NCI-H774 (cell line): Measurements from ENCODE around the gene COL6A2.
"Not testable (repeated sequence)": the region's sequence is repeated elsewhere in the genome, so short reads cannot be mapped to it uniquely, and the experiment has no call there.

Experiments
- DNase-seq: peaks from one replicate; lab custom pipeline; 2025; lab: John Stamatoyannopoulos, UW

COL6A2 gene

DNA sequence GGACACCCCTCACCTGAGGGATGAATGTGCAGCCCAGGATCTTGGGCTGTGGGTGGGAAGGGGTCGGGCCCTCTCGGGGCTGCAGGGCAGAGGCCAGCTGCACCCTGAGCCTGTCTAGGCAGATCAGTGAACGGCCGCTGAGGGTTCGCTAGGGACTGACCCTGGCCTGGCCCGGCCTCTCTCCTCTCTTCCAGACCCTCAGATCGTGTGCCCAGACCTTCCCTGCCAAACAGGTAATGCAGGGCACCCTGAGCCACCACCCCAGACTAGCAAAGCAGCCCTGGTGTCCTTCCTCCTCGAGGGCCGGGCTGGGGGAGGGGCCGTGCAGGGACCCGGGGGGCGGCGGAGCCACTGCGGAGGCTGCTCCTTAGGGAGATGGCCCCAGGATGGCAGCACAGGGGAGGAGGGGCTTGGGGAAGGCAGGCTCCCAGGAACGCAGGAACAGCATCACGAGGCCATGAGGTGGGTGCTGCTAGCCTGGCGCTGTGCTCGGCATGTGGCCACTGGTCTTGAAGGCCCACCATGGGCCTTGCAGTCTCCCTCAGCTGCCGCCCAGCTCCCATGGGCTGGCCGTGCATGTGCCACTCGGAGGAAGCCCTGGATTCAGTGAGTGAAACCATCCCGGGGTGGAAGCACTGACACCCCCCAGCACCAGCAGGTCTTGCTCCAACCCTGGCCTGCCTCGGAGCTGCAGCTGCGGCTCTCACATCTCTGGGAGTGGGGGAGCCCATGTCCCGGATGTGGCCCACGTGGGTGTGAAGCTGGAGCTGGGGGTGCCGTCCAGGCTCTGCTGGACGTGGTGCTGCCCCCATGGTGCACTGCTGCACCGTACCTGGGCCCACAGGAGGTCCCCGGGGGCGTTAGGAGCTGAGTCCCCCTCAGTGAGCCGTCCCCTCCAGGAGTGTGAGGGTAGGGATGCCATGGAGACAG lies 28.7 kb downstream of the COL6A2 start:
- DNase-seq = no peak

DNA sequence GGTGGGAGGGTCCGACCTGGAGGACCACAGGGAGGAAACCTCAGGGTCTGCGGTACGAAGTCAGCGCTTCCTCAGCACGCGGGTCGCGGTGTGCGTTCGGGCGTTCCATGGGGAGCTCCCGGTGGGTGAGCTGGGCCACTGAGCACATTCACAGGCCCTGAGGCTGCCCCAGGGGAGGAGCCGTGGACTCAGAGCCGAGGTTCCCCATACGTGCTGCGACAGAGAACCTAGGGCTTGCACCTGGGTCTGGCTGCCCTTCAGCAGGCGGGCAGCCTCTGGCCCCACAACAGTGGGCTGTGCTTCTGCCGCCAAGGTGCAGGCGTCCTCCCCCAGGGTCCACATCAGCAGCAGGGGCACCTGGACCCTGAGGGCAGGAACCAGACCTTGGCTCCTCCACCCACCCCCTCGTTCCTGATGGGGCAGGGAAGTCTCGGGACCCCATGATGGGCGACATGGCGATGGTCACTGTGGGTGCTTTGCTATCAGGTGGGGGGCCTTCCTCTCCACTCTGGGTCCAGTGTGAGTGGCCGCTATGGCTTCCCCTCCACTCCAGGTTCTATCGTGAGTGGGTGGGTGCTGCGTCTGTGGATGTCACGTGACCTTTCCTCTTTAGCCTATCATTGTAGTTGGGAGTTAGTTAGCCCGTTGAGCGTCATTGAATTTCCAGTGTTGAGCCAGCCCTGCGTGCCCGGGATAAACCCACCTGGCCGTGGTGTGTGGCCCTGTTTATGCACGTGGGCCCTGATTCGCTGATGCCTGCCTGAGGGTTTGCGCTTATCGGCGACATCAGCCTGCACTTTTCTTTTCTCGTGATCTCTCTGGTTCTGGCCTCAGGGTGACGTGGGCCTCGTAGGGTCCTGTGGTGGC lies 29.6 kb downstream of the COL6A2 start:
- DNase-seq = no peak

DNA sequence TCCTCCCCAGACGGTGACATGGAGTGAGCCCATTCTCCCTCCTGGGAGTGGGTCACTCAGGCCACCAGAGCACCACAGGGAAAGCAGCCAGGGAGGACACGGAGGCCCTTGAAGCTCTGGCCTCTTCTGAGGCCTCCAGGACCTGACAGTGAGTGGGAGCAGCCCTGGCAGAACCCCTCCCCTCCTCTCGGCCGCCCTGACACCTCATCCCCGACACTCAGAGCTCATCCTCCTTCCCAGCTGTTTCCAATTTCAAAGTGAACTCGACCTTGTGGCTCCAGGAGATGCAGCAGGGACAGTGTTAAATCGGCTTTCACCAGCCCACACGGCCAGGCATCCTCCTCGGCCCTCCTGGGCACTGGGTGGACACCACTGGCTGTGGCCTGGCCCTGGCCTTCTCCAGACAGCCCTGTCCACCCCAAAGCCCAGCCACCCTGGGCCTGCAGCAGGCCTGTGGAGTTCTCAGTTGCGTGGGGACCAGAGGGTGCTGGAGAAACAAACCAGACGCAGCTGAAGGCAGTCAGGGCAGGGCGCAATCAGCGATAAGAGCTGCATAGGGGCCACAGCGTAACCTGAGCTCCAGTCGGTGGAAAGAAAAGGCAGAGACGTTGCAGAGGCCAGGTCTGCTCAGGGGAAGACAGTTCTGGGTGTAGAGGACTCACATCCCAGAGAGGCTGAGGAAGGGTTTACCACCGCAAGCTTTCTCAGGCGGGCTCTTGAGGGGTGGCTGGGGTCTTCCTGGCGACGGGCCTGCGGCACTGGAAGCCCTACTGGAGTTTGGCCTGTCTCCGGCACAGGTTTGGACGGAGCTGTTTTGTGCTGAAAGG lies 30.4 kb downstream of the COL6A2 start:
- no peak for DNase-seq

DNA sequence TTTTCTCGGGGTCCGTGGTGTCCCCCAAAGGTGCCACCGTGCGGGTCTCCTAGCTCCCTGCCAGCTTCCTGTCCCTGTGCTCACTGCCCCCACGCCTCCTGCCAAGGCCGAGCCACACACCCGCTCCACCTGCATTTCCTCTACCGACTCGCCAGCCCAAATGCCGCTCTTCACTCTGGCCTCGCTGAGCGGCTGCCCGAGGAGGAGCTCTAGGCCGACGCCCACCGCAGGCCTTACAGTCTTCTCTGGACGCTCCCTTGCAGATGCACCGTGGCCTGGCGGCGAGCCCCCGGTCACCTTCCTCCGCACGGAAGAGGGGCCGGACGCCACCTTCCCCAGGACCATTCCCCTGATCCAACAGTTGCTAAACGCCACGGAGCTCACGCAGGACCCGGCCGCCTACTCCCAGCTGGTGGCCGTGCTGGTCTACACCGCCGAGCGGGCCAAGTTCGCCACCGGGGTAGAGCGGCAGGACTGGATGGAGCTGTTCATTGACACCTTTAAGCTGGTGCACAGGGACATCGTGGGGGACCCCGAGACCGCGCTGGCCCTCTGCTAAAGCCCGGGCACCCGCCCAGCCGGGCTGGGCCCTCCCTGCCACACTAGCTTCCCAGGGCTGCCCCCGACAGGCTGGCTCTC lies 31.1 kb downstream of the COL6A2 start:
- DNase-seq = no peak

DNA sequence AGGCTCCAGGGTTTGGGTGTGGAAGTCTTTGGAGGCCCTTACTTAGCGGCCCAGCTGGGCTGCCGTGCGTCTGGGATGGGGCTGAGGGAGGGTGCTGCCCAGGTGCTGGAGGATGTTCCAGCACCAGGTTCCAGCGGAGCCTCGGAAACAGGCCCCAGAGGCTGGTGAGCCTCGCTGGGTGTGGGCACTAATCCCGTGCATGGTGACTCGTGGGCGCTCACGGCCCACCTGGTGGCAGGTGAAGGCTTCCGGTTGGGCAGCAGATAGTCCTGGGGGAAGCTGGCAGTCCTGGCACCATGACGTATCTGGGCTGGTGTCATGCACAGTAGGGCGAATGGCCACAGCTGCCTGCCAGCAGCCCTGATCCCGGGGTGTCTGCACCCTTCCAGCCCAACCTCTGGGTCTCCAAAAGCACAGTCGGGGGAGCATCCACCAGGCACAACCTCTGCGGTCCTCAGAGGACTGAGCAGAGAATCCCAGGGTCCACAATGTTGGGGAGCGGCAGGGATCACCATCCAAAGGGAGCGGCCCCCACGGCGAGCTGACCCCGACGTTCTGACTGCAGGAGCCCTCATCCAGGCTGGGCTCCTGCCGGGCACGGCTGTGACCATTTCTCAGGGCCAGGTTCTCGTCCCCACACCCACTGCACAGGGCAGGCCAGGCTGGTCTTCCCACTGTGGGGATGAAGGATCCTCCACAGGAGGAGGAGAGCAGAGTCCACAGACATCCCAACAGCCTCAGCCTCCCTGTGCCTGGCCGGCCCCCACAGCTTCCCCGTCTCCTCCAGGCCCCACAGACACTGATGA lies 32.1 kb downstream of the COL6A2 start:
- no peak for DNase-seq

DNA sequence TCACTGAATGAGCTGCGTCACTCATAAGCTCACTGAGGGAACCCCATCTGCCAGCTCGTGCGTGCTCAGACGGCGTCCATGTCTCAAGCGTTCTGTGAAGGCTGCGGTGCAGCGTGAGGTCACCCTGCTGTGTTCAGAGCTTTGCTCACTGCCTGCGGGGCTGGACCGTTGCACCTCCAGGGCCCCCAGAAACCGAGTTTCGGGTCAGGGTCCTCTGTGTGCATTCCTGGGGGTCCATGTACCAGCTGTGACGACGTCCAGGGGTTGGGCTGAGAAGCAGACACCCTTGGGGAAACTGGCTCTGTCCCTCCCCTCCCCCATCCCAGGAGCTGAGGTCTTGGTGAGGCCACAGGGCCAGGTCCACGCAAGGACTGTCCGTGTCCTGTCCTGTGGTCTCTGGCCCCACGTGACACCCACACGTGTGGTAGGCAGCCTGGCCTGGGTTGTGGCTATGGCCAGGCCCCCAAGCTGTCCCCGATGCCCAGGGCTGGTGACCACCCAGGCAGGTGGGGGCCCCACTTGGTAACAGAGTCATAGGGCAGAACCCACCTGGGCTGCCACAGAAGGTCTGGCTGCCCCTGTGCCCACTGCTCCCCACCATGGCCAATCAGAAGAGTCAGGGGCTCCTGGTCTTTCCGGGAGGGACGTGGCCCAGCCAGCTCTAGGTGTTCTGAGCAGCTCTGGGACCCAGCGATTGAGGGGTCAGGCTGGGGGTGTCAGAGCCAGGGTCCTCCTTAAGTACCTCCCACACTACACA lies 33.1 kb downstream of the COL6A2 start:
- DNase-seq = no peak

DNA sequence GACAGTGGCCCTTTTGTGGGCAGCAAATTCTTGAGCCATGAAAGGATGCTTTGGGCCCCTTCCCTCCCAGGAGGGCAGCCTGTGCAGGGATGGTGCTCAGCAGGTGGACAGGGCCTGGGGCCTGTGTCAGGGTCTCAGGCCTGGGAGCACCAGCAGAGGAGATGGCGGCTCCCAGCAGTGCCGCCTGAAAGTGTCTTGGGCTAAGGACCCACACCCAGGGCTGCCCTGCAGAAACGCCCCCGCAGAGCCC lies 33.6 kb downstream of the COL6A2 start:
- no peak for DNase-seq

DNA sequence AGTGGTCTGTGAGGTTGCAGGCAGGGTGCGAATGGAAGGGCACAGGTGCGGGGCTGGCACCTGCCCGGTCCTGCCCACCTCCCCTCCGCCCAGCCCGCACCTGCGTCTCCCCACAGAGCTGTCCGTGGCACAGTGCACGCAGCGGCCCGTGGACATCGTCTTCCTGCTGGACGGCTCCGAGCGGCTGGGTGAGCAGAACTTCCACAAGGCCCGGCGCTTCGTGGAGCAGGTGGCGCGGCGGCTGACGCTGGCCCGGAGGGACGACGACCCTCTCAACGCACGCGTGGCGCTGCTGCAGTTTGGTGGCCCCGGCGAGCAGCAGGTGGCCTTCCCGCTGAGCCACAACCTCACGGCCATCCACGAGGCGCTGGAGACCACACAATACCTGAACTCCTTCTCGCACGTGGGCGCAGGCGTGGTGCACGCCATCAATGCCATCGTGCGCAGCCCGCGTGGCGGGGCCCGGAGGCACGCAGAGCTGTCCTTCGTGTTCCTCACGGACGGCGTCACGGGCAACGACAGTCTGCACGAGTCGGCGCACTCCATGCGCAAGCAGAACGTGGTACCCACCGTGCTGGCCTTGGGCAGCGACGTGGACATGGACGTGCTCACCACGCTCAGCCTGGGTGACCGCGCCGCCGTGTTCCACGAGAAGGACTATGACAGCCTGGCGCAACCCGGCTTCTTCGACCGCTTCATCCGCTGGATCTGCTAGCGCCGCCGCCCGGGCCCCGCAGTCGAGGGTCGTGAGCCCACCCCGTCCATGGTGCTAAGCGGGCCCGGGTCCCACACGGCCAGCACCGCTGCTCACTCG lies 34.1 kb downstream of the COL6A2 start:
- no peak for DNase-seq

DNA sequence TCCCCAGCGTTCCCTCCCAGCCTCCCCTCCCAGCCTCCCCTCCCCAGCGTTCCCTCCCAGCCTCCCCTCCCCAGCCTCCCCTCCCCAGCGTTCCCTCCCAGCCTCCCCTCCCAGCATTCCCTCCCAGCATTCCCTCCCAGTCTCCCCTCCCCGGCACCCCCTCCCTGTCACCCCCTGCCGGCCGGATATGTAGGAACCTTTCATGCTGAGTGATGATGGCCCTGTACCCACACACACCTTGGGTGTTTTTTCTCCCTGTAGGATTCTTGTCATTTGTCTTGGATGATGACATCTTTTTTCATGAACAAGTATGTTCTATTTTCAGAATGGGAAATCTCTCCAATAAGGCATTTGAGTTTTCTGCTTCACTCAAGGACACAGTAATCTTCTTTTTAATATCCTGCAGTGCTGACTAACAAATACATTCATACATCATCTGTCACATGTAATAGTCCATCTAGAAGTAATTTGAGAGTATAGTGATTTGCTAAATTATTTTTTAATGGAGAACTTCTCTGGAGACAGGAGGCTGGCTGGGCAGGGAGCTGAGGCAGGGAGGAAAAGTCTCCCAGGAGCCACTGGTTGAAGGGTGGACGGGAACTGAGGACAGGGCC lies 38.0 kb downstream of the COL6A2 start:
- no peak for DNase-seq

DNA sequence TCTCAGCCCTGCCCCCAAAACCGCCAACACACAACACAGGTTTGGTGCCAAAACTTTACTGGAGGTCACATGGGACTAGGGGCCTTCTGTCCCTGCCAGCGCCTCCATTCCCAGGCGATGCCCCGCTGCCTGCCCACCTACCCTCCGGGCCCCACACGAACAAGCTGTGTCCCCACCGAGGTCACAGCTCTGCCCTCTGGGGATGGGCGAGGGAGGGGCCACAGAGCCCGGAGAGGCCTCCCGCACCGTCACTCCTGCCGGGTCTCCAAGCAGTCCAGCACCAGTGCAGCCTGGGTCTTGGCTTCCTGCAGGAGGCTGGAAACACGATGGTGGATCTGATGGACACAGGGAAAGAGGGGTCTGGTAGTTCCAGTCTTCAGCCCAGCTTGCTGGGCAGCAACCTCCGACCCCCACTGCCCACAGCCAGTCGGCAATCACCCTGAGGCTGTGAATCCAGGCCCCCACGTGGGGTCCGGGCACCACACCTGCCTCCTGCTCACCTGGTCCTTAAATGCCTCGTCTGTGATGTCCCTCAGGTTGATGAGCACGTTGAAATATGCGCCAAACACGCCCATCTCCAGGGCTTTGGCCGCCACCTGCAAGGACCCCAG lies 38.9 kb downstream of the COL6A2 start:
- DNase-seq = no peak

DNA sequence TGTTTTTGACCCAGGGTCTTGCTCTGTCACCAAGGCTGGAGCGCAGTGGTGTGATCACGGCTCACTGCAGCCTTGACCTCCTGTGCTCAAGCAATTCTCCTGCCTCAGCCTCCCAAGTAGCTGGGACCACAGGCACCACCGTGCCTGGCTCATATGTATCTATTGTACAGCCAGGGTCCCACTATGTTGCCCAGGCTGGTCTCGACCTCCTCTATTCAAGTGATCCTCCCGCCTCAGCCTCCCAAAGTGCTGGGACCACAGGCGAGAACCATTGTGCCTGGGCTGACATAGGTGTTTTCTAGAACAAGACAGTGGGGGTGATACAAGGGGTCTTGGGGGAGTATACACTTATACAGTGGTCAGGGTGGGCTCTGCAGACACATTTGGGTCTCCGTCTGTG lies 40.0 kb downstream of the COL6A2 start:
- DNase-seq = no peak

DNA sequence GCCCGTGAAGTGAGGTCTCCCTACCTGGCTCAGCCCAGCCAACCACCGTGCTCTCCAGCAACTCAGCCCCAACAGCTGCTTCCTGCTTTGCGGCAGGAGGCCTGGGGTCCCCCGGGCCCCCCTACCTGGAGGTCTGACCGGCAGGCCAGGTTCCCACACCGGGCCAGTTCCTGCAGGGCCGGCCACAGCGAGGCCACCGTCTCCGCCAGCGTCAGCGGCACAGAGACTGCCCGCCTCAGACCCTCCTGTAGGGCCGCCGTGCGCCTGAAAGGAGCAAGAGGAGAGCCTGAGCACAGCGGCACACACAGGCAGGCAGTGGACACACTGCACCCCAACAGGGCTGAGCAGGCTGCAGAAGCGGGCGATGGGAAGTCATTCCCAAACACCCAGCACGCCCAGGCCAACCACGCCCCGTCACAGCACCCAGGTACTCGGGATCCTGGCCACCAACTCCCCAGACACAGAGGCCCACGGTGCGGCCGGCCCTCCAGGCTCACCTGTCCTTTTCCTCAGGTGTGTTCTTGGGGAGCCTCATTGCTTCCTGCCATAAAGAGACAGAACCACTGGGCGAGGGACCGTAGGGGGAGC lies 40.6 kb downstream of the COL6A2 start:
- no peak for DNase-seq

DNA sequence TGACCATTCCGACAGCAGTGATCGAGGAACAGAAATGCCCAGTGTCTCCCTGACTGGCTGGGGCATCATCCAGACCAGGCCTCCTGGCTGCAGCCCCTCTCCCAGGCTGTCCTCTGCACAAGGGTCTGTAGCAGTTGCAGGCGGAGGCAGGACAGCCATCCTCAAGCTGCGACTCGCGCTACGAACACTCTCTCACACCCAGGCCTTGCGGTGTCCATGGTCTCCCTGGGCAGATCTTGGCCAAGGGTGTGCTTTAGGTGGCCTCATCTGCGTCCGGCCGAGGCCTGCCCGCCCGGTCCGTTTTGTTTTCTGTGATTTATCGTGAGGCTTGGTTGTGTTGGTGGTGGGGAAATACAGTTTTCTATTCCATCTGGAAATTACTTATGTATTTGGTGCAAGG lies 41.8 kb downstream of the COL6A2 start:
- no peak for DNase-seq

DNA sequence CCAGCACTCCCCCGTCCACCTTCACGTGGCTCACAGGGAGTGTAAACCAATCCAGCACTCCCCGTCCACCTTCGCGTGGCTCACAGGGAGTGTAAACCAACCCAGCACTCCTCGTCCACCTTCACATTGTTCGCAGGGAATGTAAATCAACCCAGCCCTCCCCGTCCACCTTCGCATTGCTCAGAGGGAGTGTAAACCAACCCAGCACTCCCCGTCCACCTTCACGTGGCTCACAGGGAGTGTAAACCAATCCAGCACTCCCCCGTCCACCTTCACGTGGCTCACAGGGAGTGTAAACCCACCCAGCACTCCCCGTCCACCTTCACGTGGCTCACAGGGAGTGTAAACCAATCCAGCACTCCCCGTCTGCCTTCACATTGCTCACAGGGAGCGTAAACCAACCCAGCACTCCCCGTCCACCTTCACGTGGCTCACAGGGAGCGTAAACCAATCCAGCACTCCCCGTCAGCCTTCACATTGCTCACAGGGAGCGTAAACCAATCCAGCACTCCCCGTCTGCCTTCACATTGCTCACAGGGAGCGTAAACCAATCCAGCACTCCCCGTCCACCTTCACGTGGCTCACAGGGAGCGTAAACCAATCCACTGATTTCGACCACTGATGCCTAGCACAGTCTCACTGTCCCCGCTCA lies 42.6 kb downstream of the COL6A2 start:
- DNase-seq = not testable (repeated sequence)

DNA sequence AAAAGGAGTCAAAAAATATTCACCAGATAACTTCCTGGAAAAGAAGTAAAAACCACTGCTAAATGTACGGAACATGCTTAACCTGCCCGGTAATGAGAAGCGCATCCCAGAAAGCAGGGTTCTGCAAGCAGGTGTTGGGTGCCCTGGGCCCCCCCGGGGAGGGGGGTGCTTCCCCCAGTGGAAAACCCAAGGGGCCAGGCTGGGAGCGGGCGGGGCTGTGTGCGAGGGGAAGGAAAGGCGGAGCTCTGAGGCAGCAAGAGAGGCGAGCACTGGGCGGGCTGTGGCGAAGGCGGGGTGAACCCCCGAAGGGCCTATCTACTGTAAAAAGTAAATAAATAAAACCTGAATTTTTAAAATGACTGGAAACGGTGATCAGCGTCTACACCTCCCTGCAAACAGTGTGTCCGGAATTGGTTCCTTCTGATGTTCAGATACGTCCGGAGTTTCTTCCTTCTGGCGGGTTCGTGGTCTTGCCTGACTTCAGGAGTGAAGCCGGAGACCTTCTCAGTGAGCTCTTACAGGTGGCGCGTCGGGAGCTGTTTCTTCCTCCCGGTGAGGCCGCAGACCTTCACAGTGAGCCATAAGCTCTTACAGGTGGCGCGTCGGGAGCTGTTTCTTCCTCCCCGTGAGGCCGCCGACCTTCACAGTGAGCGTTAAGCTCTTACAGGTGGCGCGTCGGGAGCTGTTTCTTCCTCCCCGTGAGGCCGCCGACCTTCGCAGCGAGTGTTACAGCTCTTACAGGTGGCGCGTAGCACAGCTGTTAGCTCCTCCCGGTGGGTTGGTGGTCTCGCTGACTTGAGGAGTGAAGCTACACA lies 44.1 kb downstream of the COL6A2 start:
- DNase-seq = no peak

DNA sequence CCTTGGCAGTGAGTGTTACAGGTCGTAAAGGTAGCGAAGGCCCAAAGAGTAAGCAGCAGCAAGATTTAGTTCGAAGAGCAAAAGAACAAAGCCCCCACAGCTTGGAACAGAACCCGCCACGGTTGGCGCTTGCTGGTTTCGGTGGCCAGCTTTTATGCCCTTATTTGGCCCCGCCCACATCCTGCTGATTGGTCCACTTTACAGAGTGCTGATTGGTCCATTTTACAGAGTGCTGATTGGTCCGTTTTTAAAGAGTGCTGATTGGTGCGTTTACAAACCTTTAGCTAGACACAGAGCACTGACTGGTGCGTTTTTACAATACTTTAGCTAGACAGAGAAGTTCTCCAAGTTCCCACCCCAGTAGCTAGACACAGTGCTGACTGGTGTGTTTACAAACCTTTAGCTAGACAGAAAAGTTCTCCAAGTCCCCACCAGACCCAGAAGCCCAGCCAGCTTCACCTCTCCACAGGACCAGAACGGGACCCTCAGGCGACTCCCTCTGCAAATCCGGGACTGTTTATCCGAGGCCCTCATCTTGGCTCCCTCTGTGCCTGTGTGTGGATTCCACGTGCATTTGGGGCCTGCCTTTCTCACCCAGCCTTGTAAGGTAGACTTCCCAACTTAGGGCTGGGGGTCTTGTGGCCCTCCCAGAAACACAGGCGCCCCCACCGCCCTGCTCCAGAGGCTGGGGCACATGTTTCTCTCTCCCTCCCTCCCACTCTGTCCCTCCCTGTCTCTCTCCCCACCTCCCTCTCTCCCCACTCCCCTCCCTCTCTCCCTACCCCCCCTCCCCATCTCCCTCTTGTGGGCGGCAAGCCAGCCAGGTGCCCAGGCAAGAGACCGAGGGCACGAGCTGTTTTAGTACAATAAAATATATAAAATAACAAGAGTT lies 44.9 kb downstream of the COL6A2 start:
- DNase-seq = no peak
